Loucy (cell line): ENCODE results near the gene UNC5A.

Experiments used
- H2AFZ ChIP-seq: fragments of 200-600 bp; sonication (generic); 2 replicates; pipeline ENCODE4 v1.6.0; 2016; ENCODE audit warnings: antibody characterized with exemption, mild to moderate bottlenecking, low read length, moderate library complexity
- H3F3A ChIP-seq: fragments of 200-600 bp; 2 replicates; pipeline ENCODE4 v1.6.0; 2016; ENCODE audit warnings: antibody characterized with exemption, low read depth, mild to moderate bottlenecking
- H3K27me3 ChIP-seq: fragments of 200-600 bp; sonication (generic); 2 replicates; pipeline ENCODE4 v1.6.1; 2014; ENCODE audit warnings: low read length, mild to moderate bottlenecking; ENCODE audit not compliant: insufficient read depth, poor library complexity, severe bottlenecking
- H3K36me3 ChIP-seq: fragments of 200-600 bp; sonication (generic); 2 replicates; pipeline ENCODE4 v1.6.1; 2016; ENCODE audit warnings: low read length; ENCODE audit not compliant: insufficient read depth
- H3K4me1 ChIP-seq: fragments of 200-600 bp; sonication (generic); 2 replicates; pipeline ENCODE4 v1.5.1; 2014; ENCODE audit warnings: low read length, mild to moderate bottlenecking; ENCODE audit not compliant: insufficient read depth, poor library complexity, severe bottlenecking
- H3K4me2 ChIP-seq: fragments of 200-600 bp; sonication (generic); 2 replicates; pipeline ENCODE4 v1.6.0; 2014; ENCODE audit warnings: antibody characterized with exemption, low read length, low read depth, mild to moderate bottlenecking; ENCODE audit not compliant: poor library complexity, severe bottlenecking
- H3K4me3 ChIP-seq: fragments of 200-600 bp; sonication (generic); 2 replicates; pipeline ENCODE4 v1.5.1; 2014; ENCODE audit warnings: low read length, mild to moderate bottlenecking, mixed read lengths; ENCODE audit not compliant: poor library complexity, severe bottlenecking
- H3K79me2 ChIP-seq: fragments of 200-600 bp; sonication (generic); 2 replicates; pipeline ENCODE4 v1.6.1; 2014; ENCODE audit warnings: low read length; ENCODE audit not compliant: insufficient read depth
- H3K9ac ChIP-seq: fragments of 200-600 bp; sonication (generic); 2 replicates; pipeline ENCODE4 v1.6.0; 2014; ENCODE audit warnings: mild to moderate bottlenecking, low read depth, low read length, moderate library complexity; ENCODE audit not compliant: poor library complexity, severe bottlenecking
- H3K9me2 ChIP-seq: fragments of 200-600 bp; sonication (generic); replicated peaks from 2 replicates; pipeline ENCODE4 v1.6.1; 2016; ENCODE audit warnings: low read depth, low read length, mixed read lengths
- H3K9me3 ChIP-seq: fragments of 200-600 bp; sonication (generic); 2 replicates; pipeline ENCODE4 v1.6.1; 2014; ENCODE audit warnings: mild to moderate bottlenecking, antibody characterized with exemption, low read length, low read depth; ENCODE audit not compliant: insufficient read depth
- H4K20me1 ChIP-seq: fragments of 200-600 bp; sonication (generic); 2 replicates; pipeline ENCODE4 v1.6.0; 2014; ENCODE audit warnings: antibody characterized with exemption, low read length, mild to moderate bottlenecking; ENCODE audit not compliant: insufficient read depth, poor library complexity, severe bottlenecking
- EZH2phosphoT487 ChIP-seq: fragments of 200-600 bp; IDR thresholded peaks from 2 replicates; pipeline ENCODE4 v1.6.1; 2018; ENCODE audit warnings: antibody characterized with exemption, mild to moderate bottlenecking, moderate library complexity, borderline replicate concordance
- TF ChIP-seq, protein P1 (sequence below): fragments of 200-600 bp; sonication (generic); conservative IDR thresholded peaks from 2 replicates; pipeline ENCODE4 v1.5.1; 2014; ENCODE audit warnings: mild to moderate bottlenecking, antibody characterized with exemption, low read length

Gene UNC5A

DNA sequence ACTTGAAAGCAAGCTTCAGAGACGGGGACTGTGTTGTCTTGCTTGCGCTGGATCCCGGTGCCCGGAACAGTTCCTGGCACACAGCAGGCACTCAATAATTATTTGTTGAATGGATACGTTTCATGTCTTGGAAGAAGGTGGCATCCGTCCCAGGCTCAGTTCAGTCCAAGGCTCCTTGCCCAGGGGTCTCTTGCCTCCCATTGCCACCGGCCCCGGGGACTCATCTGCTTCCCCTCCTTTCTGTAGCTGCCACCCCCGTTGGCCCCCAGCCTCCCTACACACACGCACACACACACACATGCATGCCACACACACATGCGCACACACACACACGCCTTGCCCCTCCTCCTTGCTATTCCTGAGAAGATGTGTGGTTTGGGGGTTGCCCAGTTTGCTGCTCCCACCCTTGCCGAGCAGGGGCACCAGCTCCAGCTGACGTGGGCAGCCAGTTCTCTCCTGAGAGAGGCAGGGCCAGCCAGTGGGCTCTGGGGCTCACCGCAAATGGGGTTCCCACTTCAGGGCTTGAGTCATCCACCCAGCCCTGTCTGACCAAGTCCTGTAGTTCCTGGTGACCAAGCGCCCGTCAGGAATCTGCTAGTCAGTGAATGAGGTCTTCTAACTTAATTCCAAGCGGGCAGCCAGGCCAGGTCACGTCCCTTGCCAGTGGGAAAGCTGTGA is 47.0 kb downstream of the UNC5A start:
- Histone ChIP-seq H4K20me1 (no peaks in the 10 kb centered on the region), H3F3A (no peaks in the 10 kb centered on the region), H3K9me2 (no peaks in the 10 kb centered on the region), H3K79me2 (no peaks in the 10 kb centered on the region), H3K27me3 (no peaks in the 10 kb centered on the region), H3K4me3 (no peak overlapping the region), H2AFZ (no peak overlapping the region), H3K4me2 (no peak overlapping the region), H3K9ac (no peak overlapping the region), H3K36me3 (no peaks in the 10 kb centered on the region), H3K4me1 (no peaks in the 10 kb centered on the region), H3K9me3 (no peaks in the 10 kb centered on the region)
- no peak for TF ChIP-seq EZH2phosphoT487
- TF ChIP-seq, protein P1, sequence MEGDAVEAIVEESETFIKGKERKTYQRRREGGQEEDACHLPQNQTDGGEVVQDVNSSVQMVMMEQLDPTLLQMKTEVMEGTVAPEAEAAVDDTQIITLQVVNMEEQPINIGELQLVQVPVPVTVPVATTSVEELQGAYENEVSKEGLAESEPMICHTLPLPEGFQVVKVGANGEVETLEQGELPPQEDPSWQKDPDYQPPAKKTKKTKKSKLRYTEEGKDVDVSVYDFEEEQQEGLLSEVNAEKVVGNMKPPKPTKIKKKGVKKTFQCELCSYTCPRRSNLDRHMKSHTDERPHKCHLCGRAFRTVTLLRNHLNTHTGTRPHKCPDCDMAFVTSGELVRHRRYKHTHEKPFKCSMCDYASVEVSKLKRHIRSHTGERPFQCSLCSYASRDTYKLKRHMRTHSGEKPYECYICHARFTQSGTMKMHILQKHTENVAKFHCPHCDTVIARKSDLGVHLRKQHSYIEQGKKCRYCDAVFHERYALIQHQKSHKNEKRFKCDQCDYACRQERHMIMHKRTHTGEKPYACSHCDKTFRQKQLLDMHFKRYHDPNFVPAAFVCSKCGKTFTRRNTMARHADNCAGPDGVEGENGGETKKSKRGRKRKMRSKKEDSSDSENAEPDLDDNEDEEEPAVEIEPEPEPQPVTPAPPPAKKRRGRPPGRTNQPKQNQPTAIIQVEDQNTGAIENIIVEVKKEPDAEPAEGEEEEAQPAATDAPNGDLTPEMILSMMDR: no peak

DNA sequence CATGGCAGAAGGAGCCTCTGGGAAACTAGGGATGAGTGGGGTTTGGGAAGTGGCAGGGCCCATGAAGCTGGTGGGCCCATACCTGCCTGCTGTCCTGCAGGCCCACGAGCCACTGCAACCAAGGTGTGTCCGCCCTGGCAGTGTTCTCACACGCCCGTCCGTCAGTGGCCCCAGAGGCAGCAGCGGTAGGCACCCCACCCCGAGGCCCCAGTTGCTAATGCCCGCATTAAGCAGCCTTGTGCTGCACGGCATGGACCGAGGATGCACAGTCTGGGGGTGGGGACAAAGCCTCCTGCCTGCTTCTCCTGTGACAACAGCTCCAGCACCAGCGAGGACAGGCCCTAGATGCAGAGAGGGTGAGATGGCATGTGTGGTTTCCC is 47.5 kb downstream of the UNC5A start:
- Histone ChIP-seq H3K36me3 (no peaks in the 10 kb centered on the region), H3K27me3 (no peaks in the 10 kb centered on the region), H3K9me2 (no peaks in the 10 kb centered on the region), H3K79me2 (no peaks in the 10 kb centered on the region), H3K9me3 (no peaks in the 10 kb centered on the region), H2AFZ (no peak overlapping the region), H3K4me2 (no peak overlapping the region), H3K4me1 (no peaks in the 10 kb centered on the region), H3K4me3 (no peak overlapping the region), H3F3A (no peaks in the 10 kb centered on the region), H4K20me1 (no peaks in the 10 kb centered on the region), H3K9ac (no peak overlapping the region)
- TF ChIP-seq EZH2phosphoT487: no peak
- TF ChIP-seq, protein P1: no peak

DNA sequence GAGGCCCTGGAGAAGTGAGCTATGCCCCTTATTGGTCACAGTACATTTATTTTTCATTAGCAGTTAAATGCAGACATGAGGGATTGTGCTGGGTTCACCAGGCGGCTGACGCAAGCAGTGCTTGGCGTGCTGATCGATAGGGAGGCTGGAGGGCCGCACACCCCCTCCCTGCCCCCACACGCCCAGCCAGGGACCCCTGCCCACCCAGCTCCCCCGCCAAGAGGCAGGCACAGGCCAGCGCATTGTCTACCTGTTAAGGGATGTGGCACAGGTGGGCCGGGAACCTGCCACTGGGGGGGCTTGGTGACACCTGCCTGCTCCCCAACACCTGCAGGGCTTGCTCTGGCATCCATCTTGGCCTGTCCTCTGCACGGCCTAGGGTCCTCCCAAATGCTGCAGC is 49.6 kb downstream of the UNC5A start:
- H3K9me3 ChIP-seq: no peaks in the 10 kb centered on the region
- no peaks in the 10 kb centered on the region for H3K36me3 ChIP-seq
- H2AFZ ChIP-seq: no peak overlapping the region
- H3K4me2 ChIP-seq: no peak overlapping the region
- H3F3A ChIP-seq: no peaks in the 10 kb centered on the region
- no peaks in the 10 kb centered on the region for H3K9me2 ChIP-seq
- H3K79me2 ChIP-seq: no peaks in the 10 kb centered on the region
- H3K9ac ChIP-seq: no peak overlapping the region
- no peaks in the 10 kb centered on the region for H3K27me3 ChIP-seq
- H3K4me3 ChIP-seq: no peak overlapping the region
- no peaks in the 10 kb centered on the region for H3K4me1 ChIP-seq
- TF ChIP-seq, protein P1: no peak
- TF ChIP-seq EZH2phosphoT487: no peak
- no peaks in the 10 kb centered on the region for H4K20me1 ChIP-seq
